GM10248 (cell line): Measurements from ENCODE around the gene FAM83B.

ENCODE experiments used
- CTCF ChIA-PET: fragments of 300-600 bp; sonication (Branson Sonifier 250); formaldehyde crosslinking; extraction: SDS; loops from one replicate; lab custom pipeline; 2021; ENCODE audit warnings: antibody characterized with exemption; lab: Yijun Ruan, JAX
- POLR2A ChIA-PET: fragments of 350-650 bp; sonication (Branson Sonifier 250); formaldehyde crosslinking; extraction: SDS; loops from one replicate; lab custom pipeline; 2020; ENCODE audit warnings: antibody characterized with exemption; lab: Yijun Ruan, JAX
- DNase-seq: peaks from one replicate; pipeline ENCODE4 v3.0.0; 2012; ENCODE audit errors: extremely low spot score
- CTCF ChIP-seq: IDR thresholded peaks from 2 replicates; pipeline ENCODE4 v1.5.1; 2012; ENCODE audit warnings: mild to moderate bottlenecking, low read depth; ENCODE audit errors: extremely low read depth, missing control alignments, control extremely low read depth

Gene FAM83B

GRCh38 chr6:54873599-54873998 lies 27.0 kb downstream of the FAM83B start:
- TF ChIP-seq CTCF, result no peak
- no peak for DNase-seq
- POLR2A ChIA-PET, result no interaction called here
- CTCF ChIA-PET, result interaction anchor here (1.1 to 2.2 kb wide), 2 partner anchors 14 to 20 kb away, joined by 3 to 8 read pairs; no protein-coding TSS in a partner anchor

GRCh38 chr6:54874349-54875048 lies 27.9 kb downstream of the FAM83B start:
- TF ChIP-seq CTCF, result no peak
- ChIA-PET CTCF (no interaction called here), POLR2A (no interaction called here)
- DNase-seq, result no peak

- TF ChIP-seq CTCF, result no peak
- DNase-seq, result no peak
- ChIA-PET POLR2A (no interaction called here), CTCF (no interaction called here)
Measured at GRCh38 chr6:54875539-54875938, 29.0 kb downstream of the FAM83B start.

- TF ChIP-seq CTCF, result no peak
- DNase-seq, result no peak
- POLR2A ChIA-PET, result no interaction called here
- CTCF ChIA-PET, result interaction anchor here (1.6 kb wide), 1 partner anchor 24 kb away, joined by 3 read pairs; no protein-coding TSS in a partner anchor
Measured at GRCh38 chr6:54876365-54876764, 29.8 kb downstream of the FAM83B start.

GRCh38 chr6:54876871-54877270 lies 30.3 kb downstream of the FAM83B start:
- CTCF ChIA-PET, result interaction anchor here (1.6 kb wide), 1 partner anchor 24 kb away, joined by 3 read pairs; no protein-coding TSS in a partner anchor
- TF ChIP-seq CTCF, result no peak
- DNase-seq, result no peak
- POLR2A ChIA-PET, result no interaction called here

- DNase-seq, result no peak
- TF ChIP-seq CTCF, result no peak
- ChIA-PET POLR2A (no interaction called here), CTCF (interaction anchor here (1.6 kb wide), 1 partner anchor 23 kb away, joined by 3 read pairs; no protein-coding TSS in a partner anchor)
Measured at GRCh38 chr6:54877713-54878317, 31.2 kb downstream of the FAM83B start.
